GM23248 (cell line): ENCODE data around the gene CCDC8. TPM values are rescaled to one million over a fixed set of nuclear protein-coding genes. Genes with fewer than 3 reads are reported as not detected.

Experiments used
- DNase-seq: peaks from one replicate; pipeline ENCODE4 v3.0.0-alpha.2; 2015
- H2AFZ ChIP-seq: fragments of 200-600 bp; sonication (generic); 2 replicates; pipeline ENCODE4 v1.6.1; 2016; ENCODE audit warnings: antibody characterized with exemption
- H3F3A ChIP-seq: fragments of 200-600 bp; sonication (generic); 2 replicates; pipeline ENCODE4 v1.6.1; 2016; ENCODE audit warnings: mild to moderate bottlenecking, antibody characterized with exemption, mixed run types; ENCODE audit not compliant: insufficient read depth
- H3K27ac ChIP-seq: fragments of 200-600 bp; sonication (generic); 2 replicates; pipeline ENCODE4 v1.5.1; 2016; ENCODE audit warnings: mild to moderate bottlenecking
- H3K27me3 ChIP-seq: fragments of 200-600 bp; sonication (generic); replicated peaks from 2 replicates; pipeline ENCODE4 v1.6.1; 2016; ENCODE audit warnings: mild to moderate bottlenecking; ENCODE audit not compliant: insufficient read depth
- H3K36me3 ChIP-seq: fragments of 200-600 bp; sonication (generic); 2 replicates; pipeline ENCODE4 v1.6.1; 2016; ENCODE audit warnings: low read depth, mild to moderate bottlenecking
- H3K4me1 ChIP-seq: fragments of 200-600 bp; sonication (generic); 2 replicates; pipeline ENCODE4 v1.6.1; 2016; ENCODE audit warnings: mild to moderate bottlenecking; ENCODE audit not compliant: insufficient read depth
- H3K4me2 ChIP-seq: fragments of 200-600 bp; sonication (generic); one replicate; pipeline ENCODE4 v1.6.1; 2016; ENCODE audit warnings: mild to moderate bottlenecking; ENCODE audit not compliant: unreplicated experiment
- H3K4me3 ChIP-seq: fragments of 200-600 bp; sonication (generic); 2 replicates; pipeline ENCODE4 v1.5.1; 2016; ENCODE audit warnings: mild to moderate bottlenecking
- H3K79me2 ChIP-seq: fragments of 200-600 bp; sonication (generic); 2 replicates; pipeline ENCODE4 v1.6.1; 2016; ENCODE audit warnings: mild to moderate bottlenecking; ENCODE audit not compliant: insufficient read depth
- H3K9ac ChIP-seq: fragments of 200-600 bp; sonication (generic); 2 replicates; pipeline ENCODE4 v1.6.1; 2016; ENCODE audit warnings: mild to moderate bottlenecking
- H3K9me2 ChIP-seq: fragments of 200-600 bp; sonication (generic); 2 replicates; pipeline ENCODE4 v1.6.1; 2016; ENCODE audit warnings: mixed run types, mild to moderate bottlenecking, moderate library complexity; ENCODE audit not compliant: insufficient read depth
- H3K9me3 ChIP-seq: fragments of 200-600 bp; sonication (generic); one replicate; pipeline ENCODE4 v1.6.1; 2017; ENCODE audit warnings: low read depth
- H4K20me1 ChIP-seq: fragments of 200-600 bp; sonication (generic); 2 replicates; pipeline ENCODE4 v1.6.0; 2016; ENCODE audit not compliant: insufficient read depth
- EZH2 ChIP-seq: fragments of 200-600 bp; sonication (generic); IDR thresholded peaks from 2 replicates; pipeline ENCODE4 v1.6.1; 2018; ENCODE audit warnings: antibody characterized with exemption, mild to moderate bottlenecking; ENCODE audit not compliant: insufficient read depth, poor library complexity, severe bottlenecking
- EZH2phosphoT487 ChIP-seq: fragments of 200-600 bp; sonication (generic); IDR thresholded peaks from 2 replicates; pipeline ENCODE4 v1.6.1; 2018; ENCODE audit warnings: antibody characterized with exemption, moderate library complexity, mild to moderate bottlenecking, low read depth; ENCODE audit not compliant: insufficient read depth
- WGBS, 2 experiments: methylation state at CpG; one replicate each; pipeline ENCODE4 v1.1.6; 2015 to 2017; ENCODE audit warnings: low lambda C conversion rate in 2 of 2, low coverage in 1 of 2; ENCODE audit errors: missing lambda C conversion rate in 2 of 2; 5-methylcytosine and 5-hydroxymethylcytosine counted together
- in situ Hi-C: fragments of 300-500 bp; cut with MboI; formaldehyde crosslinking; loops from 2 replicates; pipeline ENCODE4 v1.15.0; 2020
- polyA plus RNA-seq: library from polyadenylated mRNA; unstranded; fragments of >200 nt; fragmentation: Nextera tagmentation; extraction: Ambion mirVana; gene quantifications from 2 replicates; pipeline ENCODE4 v1.2.1, GENCODE V29; 2016
- total RNA-seq: library from RNA; depleted of rRNA; stranded (reverse); fragments of >200 nt; shearing (Covaris generic); gene quantifications from 2 replicates; pipeline ENCODE4 v1.2.3, GENCODE V29; 2014

Gene CCDC8
- total and polyA plus RNA-seq, 2 experiments from 2014 or later, result 6.0 to 10.1 TPM

DNA sequence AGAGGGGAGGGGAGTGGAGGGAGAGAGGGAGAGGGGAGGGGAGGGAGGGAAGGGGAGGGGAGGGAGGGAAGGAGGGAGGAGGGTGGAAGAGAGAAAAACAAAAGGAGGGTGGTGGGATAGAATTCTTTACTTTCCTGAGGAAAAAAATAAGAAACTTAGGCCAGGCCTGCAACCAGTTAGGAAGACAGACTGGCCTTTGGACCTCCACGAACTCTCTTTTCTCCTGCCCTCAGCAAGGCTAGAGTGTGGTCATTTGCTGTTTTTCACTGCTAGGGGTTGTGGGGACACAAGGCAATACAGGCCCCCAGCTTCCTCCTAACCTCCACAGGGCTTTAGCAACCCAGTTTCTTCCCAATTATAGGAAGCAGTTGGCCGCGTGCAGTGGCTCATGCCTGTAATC, 4.2 kb downstream of the CCDC8 start:
- Histone ChIP-seq H3K36me3 (no peaks in the 10 kb centered on the region), H3K9me3 (no peaks in the 10 kb centered on the region), H3K79me2 (peaks cover 14% of the 10 kb centered on the region; the same call in 1 of the 2 replicates), H3K27me3 (peaks cover 14% of the 10 kb centered on the region; the same call in 1 of the 2 replicates), H3K9ac (no peak overlapping the region), H3F3A (no peaks in the 10 kb centered on the region), H3K27ac (no peak overlapping the region), H3K4me2 (no peak overlapping the region), H4K20me1 (no peaks in the 10 kb centered on the region), H2AFZ (no peak overlapping the region), H3K4me3 (no peak overlapping the region), H3K4me1 (peaks cover 6% of the 10 kb centered on the region; the same call in 1 of the 2 replicates), H3K9me2 (no peaks in the 10 kb centered on the region)
- no peak for TF ChIP-seq EZH2
- TF ChIP-seq EZH2phosphoT487, result no peak
- WGBS, 2 experiments, result 78 to 88% methylated on average over 3 of the region's 3 CpGs
- DNase-seq, result no peak
- in situ Hi-C loops, result no loop called here

DNA sequence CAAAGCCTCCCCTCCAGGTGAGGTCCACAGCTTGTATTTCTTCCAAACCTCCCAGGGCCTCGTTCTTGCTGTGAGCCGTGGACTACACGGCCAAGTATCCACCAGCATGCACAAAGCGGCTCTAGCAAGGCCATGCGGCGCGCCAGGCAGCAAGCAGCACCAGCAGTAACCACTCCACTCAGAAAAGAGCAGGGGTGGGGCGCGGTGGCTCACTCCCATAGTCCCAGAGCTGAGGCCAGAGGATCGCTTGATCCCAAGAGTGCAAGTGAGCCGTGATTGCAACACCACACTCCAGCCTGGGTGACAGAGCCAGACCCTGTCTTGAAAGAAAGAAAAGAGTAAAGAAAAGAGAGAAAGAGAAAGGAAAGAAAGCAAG, 4.7 kb downstream of the CCDC8 start:
- Histone ChIP-seq H3K9ac (no peak overlapping the region), H3K36me3 (no peaks in the 10 kb centered on the region), H3K79me2 (peaks cover 14% of the 10 kb centered on the region; the same call in 1 of the 2 replicates), H3K9me2 (no peaks in the 10 kb centered on the region), H3K9me3 (no peaks in the 10 kb centered on the region), H3K27me3 (peaks cover 14% of the 10 kb centered on the region; the same call in 1 of the 2 replicates), H2AFZ (no peak overlapping the region), H3K4me3 (no peak overlapping the region), H3K27ac (no peak overlapping the region), H4K20me1 (no peaks in the 10 kb centered on the region), H3F3A (no peaks in the 10 kb centered on the region), H3K4me1 (peaks cover 6% of the 10 kb centered on the region; the same call in 1 of the 2 replicates), H3K4me2 (no peak overlapping the region)
- peak; percentile 60 for DNase-seq
- in situ Hi-C loops, result no loop called here
- no peak for TF ChIP-seq EZH2phosphoT487
- TF ChIP-seq EZH2, result no peak
- WGBS, 2 experiments, result 3 to 10% methylated on average over 11 of the region's 11 CpGs

DNA sequence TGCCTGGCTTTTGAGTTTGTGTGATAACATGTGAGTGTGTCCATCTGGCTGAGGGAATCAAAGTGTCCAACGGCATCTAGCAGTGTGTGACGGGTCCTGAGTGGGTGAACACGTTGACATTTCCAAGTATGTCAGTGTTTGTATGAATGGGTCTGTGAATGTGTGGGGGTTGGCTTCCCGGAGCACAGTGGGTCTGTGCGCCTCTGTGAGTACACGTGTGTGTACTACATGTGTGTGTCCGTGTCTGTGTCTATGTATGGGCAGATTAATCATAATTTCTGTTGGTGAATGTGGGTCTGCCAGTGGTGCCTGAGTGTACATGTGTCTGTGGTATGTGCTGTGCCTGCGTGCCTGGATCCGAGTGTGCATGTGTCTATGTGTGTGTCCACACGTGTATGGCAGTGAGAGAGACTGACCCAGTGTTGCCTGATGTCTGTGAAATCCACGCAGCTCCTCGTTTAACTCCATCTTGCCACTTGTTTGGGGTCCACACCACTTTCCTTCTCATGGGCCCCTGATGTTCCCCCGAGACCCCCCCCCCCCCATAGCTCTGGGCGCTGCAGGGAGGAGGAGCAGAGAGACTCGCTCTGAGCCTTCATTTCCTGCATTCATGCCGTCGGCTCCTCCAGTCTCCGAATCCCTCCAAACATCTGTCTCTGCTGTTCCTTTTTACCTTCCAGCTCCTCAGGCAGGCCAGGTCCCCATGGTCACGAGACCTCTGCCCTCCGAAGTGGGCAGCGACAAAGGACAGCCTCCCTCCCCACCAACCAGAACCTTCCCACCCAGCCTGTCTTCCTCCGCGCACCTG, 5.3 kb downstream of the CCDC8 start:
- Histone ChIP-seq H4K20me1 (no peaks in the 10 kb centered on the region), H3K79me2 (peaks cover 14% of the 10 kb centered on the region; the same call in 1 of the 2 replicates), H3K27me3 (peaks cover 14% of the 10 kb centered on the region; the same call in 1 of the 2 replicates), H3K9ac (no peak overlapping the region), H3K4me1 (peaks cover 6% of the 10 kb centered on the region; the same call in 1 of the 2 replicates), H3K9me3 (no peaks in the 10 kb centered on the region), H3K9me2 (no peaks in the 10 kb centered on the region), H3K36me3 (no peaks in the 10 kb centered on the region), H3K27ac (no peak overlapping the region), H3K4me3 (no peak overlapping the region), H2AFZ (no peak overlapping the region), H3K4me2 (no peak overlapping the region), H3F3A (no peaks in the 10 kb centered on the region)
- in situ Hi-C loops, result no loop called here
- TF ChIP-seq EZH2, result no peak
- no peak for TF ChIP-seq EZH2phosphoT487
- WGBS, 2 experiments, result 11 to 13% methylated on average over 18 to 23 of the region's 23 CpGs
- DNase-seq, result no peak

DNA sequence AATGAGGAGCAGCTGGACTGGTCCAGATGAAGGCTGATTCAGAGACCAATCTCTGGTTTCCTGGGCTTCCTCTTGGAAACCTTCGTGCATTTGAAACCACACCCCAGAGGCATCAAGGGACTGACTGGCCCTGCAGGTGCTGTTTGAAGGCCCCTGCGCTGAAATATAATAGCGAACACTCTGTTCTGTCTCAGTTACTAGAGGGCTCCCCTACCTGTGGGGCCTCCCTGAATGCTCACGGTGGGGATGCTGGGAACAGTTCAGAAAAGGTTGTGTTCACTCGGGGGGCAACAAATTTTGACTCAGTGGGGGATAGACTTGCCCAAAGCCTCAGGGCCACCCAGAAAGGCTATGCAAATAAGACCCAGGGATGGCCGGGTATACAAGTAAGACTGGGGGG, 6.4 kb downstream of the CCDC8 start:
- H3K27me3 ChIP-seq, result peaks cover 6% of the 10 kb centered on the region; the same call in 1 of the 2 replicates
- in situ Hi-C loops, result no loop called here
- no peak overlapping the region for H3K4me2 ChIP-seq

More for the DNA sequence above, 6.4 kb downstream of the CCDC8 start:
- H4K20me1 ChIP-seq, result no peaks in the 10 kb centered on the region
- H2AFZ ChIP-seq, result no peak overlapping the region
- 5 to 7% methylated on average over 6 of the region's 6 CpGs for WGBS, 2 experiments
- H3K4me1 ChIP-seq, result peaks cover 6% of the 10 kb centered on the region; the same call in 1 of the 2 replicates
- no peak overlapping the region for H3K4me3 ChIP-seq
- H3K27ac ChIP-seq, result no peak overlapping the region
- H3K9me2 ChIP-seq, result no peaks in the 10 kb centered on the region
- peak; percentile 37 for DNase-seq
- H3K36me3 ChIP-seq, result no peaks in the 10 kb centered on the region
- H3K79me2 ChIP-seq, result 0 out of 2 replicates have a peak, but pooled peaks cover 5% of the 10 kb centered on the region
- TF ChIP-seq EZH2 (no peak), EZH2phosphoT487 (no peak)
- H3F3A ChIP-seq, result no peaks in the 10 kb centered on the region
- no peak overlapping the region for H3K9ac ChIP-seq
- H3K9me3 ChIP-seq, result no peaks in the 10 kb centered on the region
